Uterus (tissue), 4 donors: ENCODE data around the gene HECW1. TPM values are rescaled to one million over a fixed set of nuclear protein-coding genes. Genes with fewer than 3 reads are reported as not detected.

Experiments used
- DNase-seq, 2 donors: peaks; one replicate each; pipeline ENCODE4 v3.0.0-alpha.2; 2019 to 2020
- H3K27ac ChIP-seq, 2 donors: fragments of 200-600 bp; sonication (generic); 1 replicate in 1 of 2; 2 replicates in 1 of 2; pipeline ENCODE4 v1.5.1; 2016 to 2018
- H3K27me3 ChIP-seq, 2 donors: fragments of 200-600 bp; sonication (generic); one replicate each; pipeline ENCODE4 v1.5.1; 2018 to 2019; ENCODE audit warnings: control low read depth in 1 of 2
- H3K36me3 ChIP-seq, 2 donors: fragments of 200-600 bp; sonication (generic); one replicate each; pipeline ENCODE4 v1.5.1; 2019; ENCODE audit warnings: control low read depth in 1 of 2
- H3K4me1 ChIP-seq, 2 donors: fragments of 200-600 bp; sonication (generic); one replicate each; pipeline ENCODE4 v1.5.1; 2018 to 2019; ENCODE audit warnings: control low read depth in 1 of 2
- H3K4me3 ChIP-seq, 2 donors: fragments of 200-600 bp; sonication (generic); 1 replicate in 1 of 2; 2 replicates in 1 of 2; pipeline ENCODE4 v1.5.1; 2018 to 2019; ENCODE audit warnings: mild to moderate bottlenecking in 1 of 2
- H3K9me3 ChIP-seq, 2 donors: fragments of 200-600 bp; sonication (generic); one replicate each; pipeline ENCODE4 v1.5.1; 2019; ENCODE audit warnings: control low read depth in 1 of 2
- CTCF ChIP-seq, 4 experiments: fragments of 200-600 bp in 2 of 4; fragments of 450-650 bp in 2 of 4; sonication (generic) in 2 of 4; IDR thresholded peaks; one replicate each; pipeline ENCODE4 v1.5.1; 2016 to 2019; ENCODE audit warnings: antibody characterized with exemption in 4 of 4, mild to moderate bottlenecking in 2 of 4, moderate library complexity in 1 of 4
- POLR2A ChIP-seq, 2 donors: fragments of 450-650 bp; IDR thresholded peaks; one replicate each; pipeline ENCODE4 v1.6.1; 2016; ENCODE audit warnings: antibody characterized with exemption in 2 of 2, mild to moderate bottlenecking in 1 of 2, moderate library complexity in 1 of 2
- intact Hi-C: fragments of 100-400 bp; cut with DNase I; formaldehyde crosslinking; loops from one replicate; pipeline ENCODE4 v1.15.1; 2023; ENCODE audit warnings: low total_unique reads
- total RNA-seq, 4 donors: library from RNA; depleted of rRNA in 3 of 4; stranded (reverse); fragments of >200 nt in 3 of 4; gene quantifications; one replicate each; pipeline versions ENCODE4 v1.1.0 to v1.2.4, GENCODE V29; 2014 to 2023
- donor health status: DM: yes; HTN: yes; CAD: no.

The HECW1 gene
- total RNA-seq, 4 donors from 2014 or later: 0.28 TPM; not detected in 3

- H3K27me3 ChIP-seq: no peaks in the 10 kb centered on the region
These were observed 476.2 kb downstream of the HECW1 start for GRCh38 chr7:43588477-43589132.

GRCh38 chr7:43589133-43589478, 476.7 kb downstream of the HECW1 start:
- no peak for DNase-seq
- no peak for TF ChIP-seq CTCF (IDR thresholded peaks at IDR 0.05)
- TF ChIP-seq POLR2A (IDR thresholded peaks at IDR 0.05): no peak
- Histone ChIP-seq H3K27ac (no peak overlapping the region), H3K9me3 (no peaks in the 10 kb centered on the region), H3K4me3 (no peak overlapping the region), H3K4me1 (no peaks in the 10 kb centered on the region), H3K36me3 (no peaks in the 10 kb centered on the region), H3K27me3 (no peaks in the 10 kb centered on the region)
- intact Hi-C loops: loop anchor here (10.0 kb wide), 1 partner anchor 246 kb away; no protein-coding TSS in a partner anchor

More at GRCh38 chr7:43588477-43589132, 476.2 kb downstream of the HECW1 start:
- no peaks in the 10 kb centered on the region for H3K9me3 ChIP-seq
- no peaks in the 10 kb centered on the region for H3K36me3 ChIP-seq
- intact Hi-C loops: loop anchor here (10.0 kb wide), 1 partner anchor 246 kb away; no protein-coding TSS in a partner anchor
- TF ChIP-seq POLR2A (IDR thresholded peaks at IDR 0.05) (no peak), CTCF (IDR thresholded peaks at IDR 0.05) (no peak)
- H3K4me3 ChIP-seq: no peak overlapping the region
- H3K27ac ChIP-seq: no peak overlapping the region
- DNase-seq: no peak
- no peaks in the 10 kb centered on the region for H3K4me1 ChIP-seq

- no peaks in the 10 kb centered on the region for H3K4me1 ChIP-seq
- TF ChIP-seq POLR2A (IDR thresholded peaks at IDR 0.05): no peak
- TF ChIP-seq CTCF (IDR thresholded peaks at IDR 0.05): no peak
These were observed 477.3 kb downstream of the HECW1 start for GRCh38 chr7:43589728-43590127.

GRCh38 chr7:43590862-43591557, 478.6 kb downstream of the HECW1 start:
- Histone ChIP-seq H3K27ac (no peak overlapping the region), H3K4me1 (no peaks in the 10 kb centered on the region), H3K36me3 (no peaks in the 10 kb centered on the region), H3K9me3 (no peaks in the 10 kb centered on the region), H3K27me3 (no peaks in the 10 kb centered on the region), H3K4me3 (no peak overlapping the region)
- intact Hi-C loops: no loop called here
- no peak for DNase-seq
- TF ChIP-seq CTCF (IDR thresholded peaks at IDR 0.05) (no peak), POLR2A (IDR thresholded peaks at IDR 0.05) (no peak)

More at GRCh38 chr7:43589728-43590127, 477.3 kb downstream of the HECW1 start:
- Histone ChIP-seq H3K36me3 (no peaks in the 10 kb centered on the region), H3K27ac (no peak overlapping the region), H3K9me3 (no peaks in the 10 kb centered on the region), H3K4me3 (no peak overlapping the region), H3K27me3 (no peaks in the 10 kb centered on the region)
- DNase-seq: no peak
- intact Hi-C loops: loop anchor here (10.0 kb wide), 1 partner anchor 245 kb away; no protein-coding TSS in a partner anchor

- Histone ChIP-seq H3K4me3 (no peak overlapping the region), H3K36me3 (no peaks in the 10 kb centered on the region), H3K9me3 (no peaks in the 10 kb centered on the region), H3K4me1 (no peaks in the 10 kb centered on the region), H3K27me3 (no peaks in the 10 kb centered on the region), H3K27ac (no peak overlapping the region)
- TF ChIP-seq POLR2A (IDR thresholded peaks at IDR 0.05): no peak
- TF ChIP-seq CTCF (IDR thresholded peaks at IDR 0.05): no peak
- intact Hi-C loops: no loop called here
- no peak for DNase-seq
These were observed 479.2 kb downstream of the HECW1 start for GRCh38 chr7:43591558-43592180.
